SU-DHL-6 (cell line): ENCODE measurements around the gene PLA2G4A.

Source experiments
- CTCF ChIP-seq: fragments of 200-600 bp; sonication (generic); IDR thresholded peaks from one replicate; pipeline ENCODE4 v1.5.1; 2017; ENCODE audit warnings: antibody characterized with exemption, mild to moderate bottlenecking, low read length, moderate library complexity; ENCODE audit not compliant: insufficient read depth, poor library complexity, severe bottlenecking
- EZH2phosphoT487 ChIP-seq: fragments of 200-600 bp; sonication (generic), shearing (Covaris generic); conservative IDR thresholded peaks from 2 replicates; pipeline ENCODE4 v1.6.1; 2018; ENCODE audit warnings: mild to moderate bottlenecking, antibody characterized with exemption, low read length, moderate library complexity, mixed read lengths

GRCh38 chr1:186975220-186975619 is 146.5 kb downstream of the PLA2G4A start:
- TF ChIP-seq CTCF (no peak), EZH2phosphoT487 (no peak)
